Measurements from ENCODE around the gene VPS72. TPM values are rescaled to one million over a fixed set of nuclear protein-coding genes. Genes with fewer than 3 reads are reported as not detected.

Gene VPS72
- total RNA-seq, 1 experiment from 2014 or later, result 75.1 TPM

GRCh38 chr1:151237678-151238466, 47.9 kb upstream of the VPS72 start:
- no peak for ATAC-seq
- CTCF ChIA-PET, result no interaction called here

GRCh38 chr1:151235235-151235634, 45.2 kb upstream of the VPS72 start:
- POLR2A ChIA-PET (ENCODE audit: unreplicated experiment), result no interaction called here
- BruUV-seq (replicated peaks), result no TSS peak
- no peaks in the 10 kb centered on the region for H3K27me3 ChIP-seq (ENCODE audit: low read length)
- intact Hi-C loops (cut with micrococcal nuclease), result no loop called here
- H3K9me2 ChIP-seq (replicated peaks; ENCODE audit: low read length), result no peaks in the 10 kb centered on the region
- DNase-seq (no peak), ATAC-seq (no peak)
- H3K4me1 ChIP-seq (ENCODE audit: insufficient read depth, low read length), result 0 out of 2 replicates have a peak, but pooled peaks cover 4% of the 10 kb centered on the region
- H3K4me2 ChIP-seq (ENCODE audit: low read length), result no peak overlapping the region
- H3K79me2 ChIP-seq (ENCODE audit: low read length), result no peaks in the 10 kb centered on the region
- H3F3A ChIP-seq (ENCODE audit: low read length, unreplicated experiment), result peaks cover 5% of the 10 kb centered on the region
- CTCF ChIA-PET, result no interaction called here
- no peak overlapping the region for H3K4me3 ChIP-seq (ENCODE audit: low read length)
- no peak overlapping the region for H3K9ac ChIP-seq (ENCODE audit: low read length)
- H2AFZ ChIP-seq (ENCODE audit: low read length), result no peak overlapping the region
- H3K9me3 ChIP-seq (ENCODE audit: low read length), result no peaks in the 10 kb centered on the region
- H4K20me1 ChIP-seq (ENCODE audit: low read length), result no peaks in the 10 kb centered on the region
- peaks cover 83% of the 10 kb centered on the region for H3K36me3 ChIP-seq (ENCODE audit: low read depth, low read length)
- no peak overlapping the region for H3K27ac ChIP-seq (ENCODE audit: low read length)
- no peak for TF ChIP-seq CTCF (conservative IDR thresholded peaks at IDR 0.05; ENCODE audit: low read depth, low read length)

More at GRCh38 chr1:151237678-151238466, 47.9 kb upstream of the VPS72 start:
- Histone ChIP-seq H3K27me3 (ENCODE audit: low read length) (no peaks in the 10 kb centered on the region), H3K4me1 (ENCODE audit: insufficient read depth, low read length) (0 out of 2 replicates have a peak, but pooled peaks cover 4% of the 10 kb centered on the region), H3K4me2 (ENCODE audit: low read length) (no peak overlapping the region), H3K9me3 (ENCODE audit: low read length) (no peaks in the 10 kb centered on the region), H3K9ac (ENCODE audit: low read length) (no peak overlapping the region), H3K36me3 (ENCODE audit: low read depth, low read length) (peaks cover 84% of the 10 kb centered on the region), H3K27ac (ENCODE audit: low read length) (no peak overlapping the region), H3F3A (ENCODE audit: low read length, unreplicated experiment) (peaks cover 5% of the 10 kb centered on the region), H4K20me1 (ENCODE audit: low read length) (no peaks in the 10 kb centered on the region), H3K9me2 (replicated peaks; ENCODE audit: low read length) (no peaks in the 10 kb centered on the region), H2AFZ (ENCODE audit: low read length) (no peak overlapping the region), H3K4me3 (ENCODE audit: low read length) (no peak overlapping the region), H3K79me2 (ENCODE audit: low read length) (no peaks in the 10 kb centered on the region)
- DNase-seq, result no peak
- no peak for TF ChIP-seq EZH2phosphoT487 (IDR thresholded peaks at IDR 0.05; ENCODE audit: borderline replicate concordance, low read length)
- TF ChIP-seq CTCF (conservative IDR thresholded peaks at IDR 0.05; ENCODE audit: low read depth, low read length), result no peak
- no peak for TF ChIP-seq EZH2 (IDR thresholded peaks at IDR 0.05; ENCODE audit: low read length, unreplicated experiment)
- intact Hi-C loops (cut with micrococcal nuclease), result no loop called here
- POLR2A ChIA-PET (ENCODE audit: unreplicated experiment), result no interaction called here
- BruUV-seq (replicated peaks), result no TSS peak

GRCh38 chr1:151222130-151222529, 32.1 kb upstream of the VPS72 start:
- no peak overlapping the region for H3K27ac ChIP-seq (ENCODE audit: low read length)
- peaks cover 76% of the 10 kb centered on the region for H3K79me2 ChIP-seq (ENCODE audit: low read length)
- no peak overlapping the region for H3K4me2 ChIP-seq (ENCODE audit: low read length)
- no peak overlapping the region for H3K4me3 ChIP-seq (ENCODE audit: low read length)
- H3K9ac ChIP-seq (ENCODE audit: low read length), result no peak overlapping the region
- no TSS peak for BruUV-seq (replicated peaks)
- peaks cover 5% of the 10 kb centered on the region for H3F3A ChIP-seq (ENCODE audit: low read length, unreplicated experiment)
- ATAC-seq (no peak), DNase-seq (no peak)
- H2AFZ ChIP-seq (ENCODE audit: low read length), result no peak overlapping the region
- H3K36me3 ChIP-seq (ENCODE audit: low read depth, low read length), result peaks cover 34% of the 10 kb centered on the region
- intact Hi-C loops (cut with micrococcal nuclease), result no loop called here
- ChIA-PET CTCF (interaction anchor here (0.6 kb wide), 1 partner anchor 117 kb away, joined by 4 read pairs; no protein-coding TSS in a partner anchor), POLR2A (ENCODE audit: unreplicated experiment) (no interaction called here)
- TF ChIP-seq CTCF (conservative IDR thresholded peaks at IDR 0.05; ENCODE audit: low read depth, low read length) (no peak), EZH2phosphoT487 (IDR thresholded peaks at IDR 0.05; ENCODE audit: borderline replicate concordance, low read length) (no peak), EZH2 (IDR thresholded peaks at IDR 0.05; ENCODE audit: low read length, unreplicated experiment) (no peak)
- H3K9me3 ChIP-seq (ENCODE audit: low read length), result no peaks in the 10 kb centered on the region
- H3K9me2 ChIP-seq (replicated peaks; ENCODE audit: low read length), result no peaks in the 10 kb centered on the region
- no peaks in the 10 kb centered on the region for H3K4me1 ChIP-seq (ENCODE audit: insufficient read depth, low read length)
- 0 out of 2 replicates have a peak, but pooled peaks cover 22% of the 10 kb centered on the region for H4K20me1 ChIP-seq (ENCODE audit: low read length)
- H3K27me3 ChIP-seq (ENCODE audit: low read length), result no peaks in the 10 kb centered on the region

Measured in PC-3 (cell line).